ENCODE data around the gene PWWP2B. TPM values are rescaled to one million over a fixed set of nuclear protein-coding genes. Genes with fewer than 3 reads are reported as not detected.

The PWWP2B gene
- total and polyA plus RNA-seq, 2 of the 13 experiments (the other 11 are each of a cell fraction or from before 2014, with no cell fraction given) = 2.3 to 4.7 TPM

DNA sequence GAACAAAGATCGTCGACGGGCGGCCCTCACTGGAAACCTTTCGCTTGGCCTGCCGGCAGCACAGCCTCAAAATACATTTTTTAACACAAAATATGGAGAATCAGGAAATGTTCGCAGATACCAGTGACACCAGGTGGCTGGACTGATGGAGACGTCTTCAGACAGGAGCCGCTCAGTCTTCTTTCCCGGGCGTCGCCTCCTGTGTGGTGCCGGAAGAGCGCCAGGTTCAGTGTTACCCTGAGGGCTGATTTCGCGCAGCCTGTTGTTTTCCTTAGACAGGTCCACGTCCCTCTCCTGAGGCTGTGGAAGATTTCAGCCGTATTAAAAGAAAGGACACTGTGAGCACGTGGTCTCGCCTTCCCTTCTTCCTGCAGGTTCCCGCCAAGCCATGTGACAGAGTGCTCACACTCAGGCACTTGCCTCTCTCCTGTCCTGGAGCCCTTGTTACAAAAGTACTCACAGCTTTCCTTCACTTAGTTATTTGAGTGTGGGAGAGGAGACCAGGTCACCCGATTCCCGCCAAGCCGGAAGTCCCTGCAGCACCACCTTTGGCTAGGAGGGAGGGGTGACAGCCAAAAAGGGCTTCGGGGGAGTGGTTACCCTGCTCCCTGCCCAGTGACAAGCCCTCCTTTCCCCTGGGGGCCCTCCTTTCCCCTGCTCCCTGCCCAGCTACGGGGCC lies 21.7 kb upstream of the PWWP2B start (continued):
- TF ChIP-seq ATF2 (CRISPR knock-in tag; IDR thresholded peaks at IDR 0.05) (no peak), YY1 (IDR thresholded peaks at IDR 0.05; ENCODE audit: insufficient read depth, insufficient replicate concordance, low read depth, low read length) (no peak), KLF12 (CRISPR knock-in tag; IDR thresholded peaks at IDR 0.05; ENCODE audit: borderline replicate concordance) (no peak), NFYC (CRISPR knock-in tag; IDR thresholded peaks at IDR 0.05) (no peak), ZMYM3 (CRISPR knock-in tag; IDR thresholded peaks at IDR 0.05) (no peak), ZBTB37 (CRISPR knock-in tag; IDR thresholded peaks at IDR 0.05) (no peak), HNF4A (CRISPR knock-in tag; IDR thresholded peaks at IDR 0.05) (0 out of 2 replicates have a peak, but pooled peaks have one; percentile 11), ZNF205 (CRISPR knock-in tag; IDR thresholded peaks at IDR 0.05) (no peak), ETV6 (CRISPR knock-in tag; conservative IDR thresholded peaks at IDR 0.05) (no peak), GMEB1 (CRISPR knock-in tag; IDR thresholded peaks at IDR 0.05; ENCODE audit: borderline replicate concordance) (no peak), HNRNPL (IDR thresholded peaks at IDR 0.05; ENCODE audit: low read depth, low read length) (no peak), ZNF317 (CRISPR knock-in tag; IDR thresholded peaks at IDR 0.05) (no peak), JUND (CRISPR knock-in tag; IDR thresholded peaks at IDR 0.05) (no peak), HDAC6 (IDR thresholded peaks at IDR 0.05; ENCODE audit: low read depth, low read length) (no peak), ZC3H4 (CRISPR knock-in tag; IDR thresholded peaks at IDR 0.05; ENCODE audit: borderline replicate concordance) (no peak), ADNP (CRISPR knock-in tag; IDR thresholded peaks at IDR 0.05) (no peak), PTBP1 (IDR thresholded peaks at IDR 0.05; ENCODE audit: low read depth, low read length, poor library complexity, severe bottlenecking) (no peak), GABPA (IDR thresholded peaks at IDR 0.05; ENCODE audit: low read depth, low read length) (no peak), GABPA (CRISPR knock-in tag; IDR thresholded peaks at IDR 0.05; ENCODE audit: low read depth) (peak; percentile 53; the same call in 1 of the 2 replicates), ZNF782 (CRISPR knock-in tag; IDR thresholded peaks at IDR 0.05; ENCODE audit: borderline replicate concordance) (no peak), NFE2L2 (IDR thresholded peaks at IDR 0.05; ENCODE audit: low read length) (no peak)
- TF ChIP-seq, protein P1, sequence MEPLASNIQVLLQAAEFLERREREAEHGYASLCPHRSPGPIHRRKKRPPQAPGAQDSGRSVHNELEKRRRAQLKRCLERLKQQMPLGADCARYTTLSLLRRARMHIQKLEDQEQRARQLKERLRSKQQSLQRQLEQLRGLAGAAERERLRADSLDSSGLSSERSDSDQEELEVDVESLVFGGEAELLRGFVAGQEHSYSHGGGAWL (CRISPR knock-in tag; IDR thresholded peaks at IDR 0.05) = no peak
- TF ChIP-seq, protein P2, sequence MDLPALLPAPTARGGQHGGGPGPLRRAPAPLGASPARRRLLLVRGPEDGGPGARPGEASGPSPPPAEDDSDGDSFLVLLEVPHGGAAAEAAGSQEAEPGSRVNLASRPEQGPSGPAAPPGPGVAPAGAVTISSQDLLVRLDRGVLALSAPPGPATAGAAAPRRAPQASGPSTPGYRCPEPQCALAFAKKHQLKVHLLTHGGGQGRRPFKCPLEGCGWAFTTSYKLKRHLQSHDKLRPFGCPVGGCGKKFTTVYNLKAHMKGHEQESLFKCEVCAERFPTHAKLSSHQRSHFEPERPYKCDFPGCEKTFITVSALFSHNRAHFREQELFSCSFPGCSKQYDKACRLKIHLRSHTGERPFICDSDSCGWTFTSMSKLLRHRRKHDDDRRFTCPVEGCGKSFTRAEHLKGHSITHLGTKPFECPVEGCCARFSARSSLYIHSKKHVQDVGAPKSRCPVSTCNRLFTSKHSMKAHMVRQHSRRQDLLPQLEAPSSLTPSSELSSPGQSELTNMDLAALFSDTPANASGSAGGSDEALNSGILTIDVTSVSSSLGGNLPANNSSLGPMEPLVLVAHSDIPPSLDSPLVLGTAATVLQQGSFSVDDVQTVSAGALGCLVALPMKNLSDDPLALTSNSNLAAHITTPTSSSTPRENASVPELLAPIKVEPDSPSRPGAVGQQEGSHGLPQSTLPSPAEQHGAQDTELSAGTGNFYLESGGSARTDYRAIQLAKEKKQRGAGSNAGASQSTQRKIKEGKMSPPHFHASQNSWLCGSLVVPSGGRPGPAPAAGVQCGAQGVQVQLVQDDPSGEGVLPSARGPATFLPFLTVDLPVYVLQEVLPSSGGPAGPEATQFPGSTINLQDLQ (CRISPR knock-in tag; IDR thresholded peaks at IDR 0.05) = no peak
